Lower lobe of right lung (tissue), 2 donors: Measurements from ENCODE around the gene ARVCF. TPM values are rescaled to one million over a fixed set of nuclear protein-coding genes. Genes with fewer than 3 reads are reported as not detected.

Experiments
- ATAC-seq, 2 donors: fragments of 200-7000 bp; cut with Tn5 transposase; one replicate each; pipeline ENCODE4 v1.9.1; 2020 to 2022; ENCODE audit warnings: mild to moderate bottlenecking in 2 of 2, moderate library complexity in 2 of 2
- DNase-seq: peaks from one replicate; pipeline ENCODE4 v3.0.0-alpha.2; 2020
- H3K27ac ChIP-seq: fragments of 200-600 bp; one replicate; pipeline ENCODE4 v1.8.0; 2022
- H3K27me3 ChIP-seq: fragments of 200-600 bp; one replicate; pipeline ENCODE4 v1.8.0; 2022; ENCODE audit warnings: low read depth
- H3K36me3 ChIP-seq: fragments of 200-600 bp; one replicate; pipeline ENCODE4 v1.8.0; 2022; ENCODE audit warnings: mild to moderate bottlenecking
- H3K4me1 ChIP-seq: fragments of 200-600 bp; one replicate; pipeline ENCODE4 v1.8.0; 2022
- H3K4me3 ChIP-seq: fragments of 200-600 bp; one replicate; pipeline ENCODE4 v1.8.0; 2022; ENCODE audit warnings: mild to moderate bottlenecking
- H3K9me3 ChIP-seq: fragments of 200-600 bp; one replicate; pipeline ENCODE4 v1.8.0; 2022
- CTCF ChIP-seq: fragments of 200-600 bp; IDR thresholded peaks from one replicate; pipeline ENCODE4 v1.8.0; 2022; ENCODE audit warnings: antibody characterized with exemption, mild to moderate bottlenecking
- intact Hi-C: fragments of 100-400 bp; cut with DNase I; formaldehyde crosslinking; loops from one replicate; pipeline ENCODE4 v1.11.0; 2022
- total RNA-seq: library from RNA; stranded (reverse); fragmentation: NEBNext Ultra II Directional; extraction: Animal tissue kit (Norgen Biotek cat#: 25700); gene quantifications from one replicate; pipeline ENCODE4 v1.2.1, GENCODE V29; 2021
- donor health status: DM: no; HTN: yes; CAD: no; lungs with severe emphysema.

ARVCF gene
- total RNA-seq, 1 donor from 2014 or later, result 16.8 TPM

- Histone ChIP-seq H3K4me1 (peaks cover 19% of the 10 kb centered on the region), H3K27me3 (no peaks in the 10 kb centered on the region), H3K4me3 (no peak overlapping the region), H3K27ac (no peak overlapping the region), H3K9me3 (no peaks in the 10 kb centered on the region), H3K36me3 (peaks cover 63% of the 10 kb centered on the region)
- ATAC-seq, result no peak
- DNase-seq, result no peak
- TF ChIP-seq CTCF, result no peak
- intact Hi-C loops, result no loop called here
These were observed 50.6 kb downstream of the ARVCF start for GRCh38 chr22:19965771-19966709.

- TF ChIP-seq CTCF, result no peak
- H3K27ac ChIP-seq, result no peak overlapping the region
- intact Hi-C loops, result no loop called here
- peaks cover 21% of the 10 kb centered on the region for H3K4me1 ChIP-seq
- H3K9me3 ChIP-seq, result no peaks in the 10 kb centered on the region
- ATAC-seq, result no peak
- H3K27me3 ChIP-seq, result no peaks in the 10 kb centered on the region
- peaks cover 53% of the 10 kb centered on the region for H3K36me3 ChIP-seq
- no peak for DNase-seq
- no peak overlapping the region for H3K4me3 ChIP-seq
These were observed 51.8 kb downstream of the ARVCF start for GRCh38 chr22:19964701-19965386.

- Histone ChIP-seq H3K27ac (peak overlapping the region; percentile 65), H3K27me3 (no peaks in the 10 kb centered on the region), H3K36me3 (peaks cover 45% of the 10 kb centered on the region), H3K4me1 (peaks cover 29% of the 10 kb centered on the region), H3K9me3 (no peaks in the 10 kb centered on the region), H3K4me3 (peak overlapping the region; percentile 35)
- ATAC-seq (no peak), DNase-seq (no peak)
- TF ChIP-seq CTCF, result no peak
- intact Hi-C loops, result no loop called here
These were observed 52.6 kb downstream of the ARVCF start for GRCh38 chr22:19963863-19964642.

- no peaks in the 10 kb centered on the region for H3K27me3 ChIP-seq
- peak; percentile 87 to 91 for ATAC-seq
These were observed 53.5 kb downstream of the ARVCF start for GRCh38 chr22:19962909-19963806.

More at GRCh38 chr22:19962909-19963806, 53.5 kb downstream of the ARVCF start:
- intact Hi-C loops, result no loop called here
- Histone ChIP-seq H3K9me3 (no peaks in the 10 kb centered on the region), H3K36me3 (peaks cover 36% of the 10 kb centered on the region), H3K4me1 (peaks cover 33% of the 10 kb centered on the region), H3K4me3 (peak overlapping the region; percentile 35), H3K27ac (peak overlapping the region; percentile 78)
- TF ChIP-seq CTCF, result no peak
- peak; percentile 92 for DNase-seq
